ENCODE data around the gene SLC12A3. TPM values are rescaled to one million over a fixed set of nuclear protein-coding genes. Genes with fewer than 3 reads are reported as not detected.
A peak's percentile ranks its signal among the peaks of the same experiment; 100 is the strongest.

SLC12A3 gene
- total RNA-seq, 1 donor from 2014 or later = not detected

DNA sequence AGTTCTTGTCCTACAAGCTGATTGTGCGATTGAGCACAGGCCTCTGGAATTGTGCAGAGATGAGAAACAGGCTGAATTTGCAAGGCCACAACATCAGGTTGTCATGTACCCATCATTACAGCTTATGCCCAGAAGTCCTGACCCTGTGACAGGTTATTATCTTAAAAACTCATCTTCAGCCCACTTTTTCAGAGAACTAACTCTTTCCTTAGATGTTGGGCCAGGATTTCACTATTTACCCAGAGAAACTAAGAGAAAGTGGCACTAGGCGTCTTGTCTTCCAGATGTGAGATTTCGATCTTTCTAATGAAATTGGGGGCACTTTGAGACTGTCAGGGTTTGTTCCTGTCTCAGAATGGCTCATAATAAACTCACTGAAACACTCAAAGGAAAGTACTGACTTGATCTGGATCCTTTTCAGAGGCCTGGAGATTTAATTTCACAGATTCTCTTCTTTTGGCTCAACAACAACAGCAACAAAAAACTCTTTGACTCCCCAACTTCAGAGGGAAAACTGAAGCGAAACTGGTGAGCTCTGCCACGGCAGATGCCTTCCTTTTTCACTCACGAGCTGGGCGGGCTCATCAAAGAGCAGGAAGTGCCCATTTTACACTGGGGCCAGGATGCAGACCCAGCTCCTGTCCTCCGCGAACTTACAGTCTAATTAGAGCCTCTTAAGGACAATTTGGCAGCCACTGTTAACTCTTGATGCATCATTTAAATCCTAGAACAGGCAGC lies 17.7 kb upstream of the SLC12A3 start:
- DNase-seq (ENCODE audit: extremely low read depth, low read depth, low spot score) = no peak

DNA sequence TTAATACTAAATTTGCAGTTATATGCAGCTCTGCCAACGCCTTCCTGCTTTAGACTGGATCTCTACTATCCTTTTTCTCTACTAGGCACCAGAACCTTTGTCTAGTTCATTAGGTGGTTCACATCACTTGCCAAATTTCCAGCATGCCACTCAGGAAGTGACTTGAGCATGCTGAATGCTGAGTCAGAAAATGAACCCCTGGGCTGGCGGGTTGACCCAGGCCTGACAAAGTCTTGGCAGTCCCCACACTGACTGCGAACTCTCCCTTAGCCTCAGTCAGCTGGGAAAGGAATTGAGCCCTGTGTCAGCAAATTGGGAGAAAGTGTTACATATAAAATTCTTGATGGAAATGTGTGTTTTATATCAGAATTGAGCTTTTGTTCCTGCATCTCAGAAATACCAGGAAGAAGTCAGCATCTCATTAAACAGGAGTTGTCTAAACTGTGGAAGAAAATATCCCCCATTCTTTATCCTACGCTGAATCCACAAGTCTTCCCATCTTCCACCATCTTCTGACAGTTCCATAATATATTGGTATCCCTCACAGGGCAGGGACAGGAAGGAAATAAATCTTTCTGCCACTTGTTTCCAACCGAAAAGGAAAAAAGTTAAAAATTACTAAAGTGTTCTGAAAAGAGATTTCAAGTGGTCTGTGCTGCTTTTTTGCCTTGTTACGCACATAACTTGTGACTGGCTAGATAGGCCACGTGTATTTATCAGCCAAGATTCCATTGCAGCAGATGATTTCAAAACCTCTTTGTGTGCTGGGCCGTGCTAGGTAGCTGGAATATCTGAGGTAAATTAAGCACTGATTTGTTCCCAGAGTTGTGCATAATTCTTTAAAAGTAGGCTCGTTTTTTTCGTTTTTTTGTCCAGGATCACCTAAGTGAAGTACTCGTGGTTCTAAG lies 16.7 kb upstream of the SLC12A3 start:
- peak; percentile 34 for DNase-seq (ENCODE audit: extremely low read depth, low read depth, low spot score)

DNA sequence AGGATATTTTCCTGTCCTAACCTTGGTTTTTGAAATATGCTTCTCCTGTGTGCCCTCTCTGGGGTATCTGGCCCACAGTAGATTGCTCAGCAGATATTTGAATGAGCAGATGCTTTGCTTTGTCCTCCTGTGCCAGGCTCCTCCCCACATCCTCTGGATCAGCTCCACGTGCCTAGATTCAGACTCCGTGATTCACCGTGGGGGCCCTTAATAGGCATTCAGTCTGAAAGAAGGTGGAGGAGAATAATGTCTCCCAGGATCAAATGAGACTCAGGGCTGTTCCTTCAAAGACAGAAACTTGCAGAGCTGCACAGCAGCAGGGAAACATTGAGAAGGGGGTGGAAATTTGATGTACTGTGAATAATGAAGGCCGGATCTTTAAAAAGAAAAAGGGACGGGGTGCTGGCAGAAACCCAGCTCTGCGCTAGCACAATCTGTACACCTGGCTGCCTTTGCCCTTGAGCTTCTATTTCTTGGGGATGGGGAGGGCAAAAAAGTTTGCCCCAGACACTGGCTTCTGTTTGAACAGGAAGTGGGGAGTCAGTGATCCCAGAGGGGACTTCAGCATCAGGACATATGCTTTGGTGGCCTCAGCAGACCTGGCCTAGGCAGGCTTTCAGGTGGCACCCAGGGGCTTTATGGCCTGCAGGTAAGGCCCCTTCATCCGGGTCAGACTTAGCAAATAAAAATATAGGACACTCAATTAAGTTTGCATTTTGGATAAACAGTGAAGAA lies 15.9 kb upstream of the SLC12A3 start:
- no peak for DNase-seq (ENCODE audit: extremely low read depth, low read depth, low spot score)

DNA sequence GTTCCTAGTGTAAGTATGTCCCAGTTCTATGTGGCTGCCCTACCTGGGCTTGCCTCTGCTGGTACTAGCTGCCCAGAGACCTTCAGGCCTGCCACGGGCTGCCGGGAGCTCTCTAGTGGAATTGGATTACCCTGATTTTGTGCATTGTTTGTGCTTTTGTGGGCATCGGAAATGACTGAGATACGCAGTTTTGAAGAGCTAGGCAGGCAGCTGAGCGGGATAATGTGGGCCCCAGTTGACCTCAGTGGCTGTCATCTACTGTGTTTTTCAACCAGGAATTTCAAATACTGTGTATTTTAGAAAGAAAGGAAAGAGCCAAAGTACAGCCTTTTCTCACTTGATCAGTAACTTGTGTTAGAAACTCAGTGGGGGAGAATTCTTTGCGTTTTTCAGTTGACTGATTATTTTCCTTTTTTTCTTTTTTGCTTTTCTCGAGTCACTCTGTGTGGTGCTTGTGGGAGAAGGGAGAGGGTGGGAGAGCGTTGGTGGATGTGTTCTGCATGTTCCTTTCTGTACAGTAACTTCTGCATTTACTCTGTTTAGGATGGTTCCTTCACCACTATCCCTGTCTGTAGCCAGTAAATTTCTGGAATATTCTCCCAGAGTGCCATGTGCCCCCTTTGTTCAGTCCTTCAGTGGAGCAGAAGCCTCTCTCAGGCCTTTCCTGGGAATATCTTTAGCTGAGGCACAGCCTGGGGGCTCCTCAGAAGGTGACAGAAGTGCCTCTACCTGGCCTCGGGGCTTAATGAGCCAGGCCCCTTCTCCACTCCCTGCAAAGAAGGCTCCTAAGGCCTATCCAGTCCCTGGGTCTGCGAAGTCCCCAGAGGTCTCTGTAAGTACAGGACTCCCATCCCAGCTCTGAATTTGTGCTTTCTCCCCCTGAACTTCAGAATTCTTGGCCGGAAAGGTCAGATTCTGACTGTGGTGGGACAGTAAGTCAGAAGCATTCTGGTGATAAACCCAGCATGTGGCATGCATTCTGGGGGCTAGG lies 15.0 kb upstream of the SLC12A3 start:
- no peak for DNase-seq (ENCODE audit: extremely low read depth, low read depth, low spot score)

DNA sequence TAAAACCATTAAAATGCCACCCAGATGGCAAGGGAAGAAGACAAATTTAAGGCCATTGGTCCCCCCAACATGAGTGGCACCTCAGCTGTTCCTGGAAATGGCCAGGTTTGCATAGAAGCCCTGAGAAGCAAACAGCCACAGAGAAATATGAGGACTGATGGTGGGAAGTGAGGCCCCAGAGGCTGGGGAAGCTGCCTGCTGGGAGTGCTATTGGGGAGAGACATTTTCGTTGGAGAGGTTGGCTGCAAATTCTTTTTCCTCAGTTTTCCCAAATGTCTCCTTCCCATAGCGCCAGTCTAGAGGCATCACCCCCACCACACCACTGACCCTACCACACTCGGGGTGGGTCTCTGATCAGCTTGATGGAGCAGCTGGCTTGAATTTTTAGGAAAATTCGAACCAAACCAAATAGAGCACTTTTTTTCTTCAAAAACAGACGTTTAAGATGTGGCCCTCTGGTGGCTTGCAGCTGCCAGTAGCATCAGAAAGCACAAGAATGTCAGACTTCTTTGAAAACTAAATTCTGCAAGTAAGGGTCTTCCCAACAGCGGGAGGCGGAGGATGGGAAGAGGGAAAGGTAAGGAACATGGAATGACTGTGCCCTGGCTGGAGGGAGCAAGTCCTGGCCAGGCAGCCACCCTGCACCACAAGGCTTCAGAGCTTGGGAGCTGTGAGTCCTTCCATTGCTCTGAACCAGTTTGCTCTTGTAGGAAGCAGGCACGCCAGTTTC lies 13.2 kb upstream of the SLC12A3 start:
- no peak for DNase-seq (ENCODE audit: extremely low read depth, low read depth, low spot score)

DNA sequence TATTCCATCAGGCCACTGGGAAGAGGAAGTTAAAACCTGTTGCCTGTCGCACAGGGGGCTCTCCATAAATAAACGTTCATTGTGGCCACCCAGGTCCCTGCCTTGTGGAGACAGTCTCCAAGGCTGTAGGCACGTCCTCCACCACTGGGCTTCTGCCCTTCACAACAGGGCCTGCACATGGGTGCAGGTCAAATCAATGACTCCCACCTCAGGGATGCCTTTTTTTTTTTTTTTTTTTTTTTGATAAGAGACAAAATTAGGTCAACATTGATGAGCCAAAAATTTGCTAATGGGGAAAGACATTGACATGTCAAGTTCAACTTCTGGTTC lies 12.6 kb upstream of the SLC12A3 start:
- DNase-seq (ENCODE audit: extremely low read depth, low read depth, low spot score) = no peak

DNA sequence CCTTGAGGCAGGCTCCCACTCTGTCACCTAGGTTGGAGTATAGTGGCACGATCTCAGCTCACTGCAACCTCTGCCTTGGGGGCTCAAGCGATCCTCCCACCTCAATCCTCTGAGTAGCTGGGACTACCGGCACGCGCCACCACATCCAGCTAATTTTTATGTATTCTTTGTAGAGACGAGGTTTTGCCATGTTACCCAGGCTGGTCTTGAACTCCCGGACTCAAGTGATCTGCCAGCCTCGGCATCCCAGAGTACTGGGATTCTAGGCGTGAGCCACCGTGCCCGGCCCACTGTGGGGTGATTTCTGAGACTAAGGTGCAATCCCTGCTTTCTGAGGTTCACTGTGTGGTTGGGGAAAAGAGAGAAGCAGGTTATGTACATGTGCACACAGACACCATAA lies 12.0 kb upstream of the SLC12A3 start:
- no peak for DNase-seq (ENCODE audit: extremely low read depth, low read depth, low spot score)

DNA sequence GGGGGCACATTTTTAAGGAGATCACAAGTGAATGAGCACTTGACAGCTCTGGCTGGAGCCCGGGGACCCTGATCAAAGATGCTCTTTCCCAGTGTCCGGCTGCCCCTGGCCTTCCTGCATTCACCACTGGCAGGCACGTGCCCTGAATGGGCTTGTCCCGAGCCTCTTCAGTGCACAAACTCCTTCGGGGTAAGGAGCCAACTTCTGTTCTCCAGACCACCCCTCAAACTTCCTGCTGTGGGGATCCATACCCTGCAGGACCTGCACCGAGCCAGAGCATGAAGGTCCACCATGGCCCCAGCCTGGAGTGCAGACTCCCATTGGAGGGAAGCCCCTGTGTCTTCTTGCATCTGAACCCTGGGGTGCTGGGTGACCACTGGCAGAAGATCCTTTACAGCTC lies 9.8 kb upstream of the SLC12A3 start:
- DNase-seq (ENCODE audit: extremely low read depth, low read depth, low spot score) = no peak

DNA sequence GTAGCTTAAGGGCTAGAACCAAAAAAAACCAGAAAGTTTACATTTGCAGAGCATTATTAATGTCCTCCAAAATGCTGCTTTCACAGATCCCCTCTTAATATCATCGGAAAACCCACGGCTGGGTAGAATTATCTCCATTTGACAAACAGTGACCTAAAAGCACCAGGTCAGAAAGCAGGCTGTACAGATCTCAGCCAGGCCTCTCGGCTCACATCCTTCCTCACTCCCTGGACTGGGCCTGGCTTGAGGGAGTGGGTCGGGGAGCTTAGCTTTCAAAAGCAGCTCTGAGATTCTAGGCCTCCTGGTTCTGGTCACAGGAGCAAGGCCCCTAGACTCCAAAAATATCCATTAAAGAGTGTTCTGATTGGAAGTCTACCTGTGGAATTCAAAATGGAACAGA lies 9.1 kb upstream of the SLC12A3 start:
- no peak for DNase-seq (ENCODE audit: extremely low read depth, low read depth, low spot score)

DNA sequence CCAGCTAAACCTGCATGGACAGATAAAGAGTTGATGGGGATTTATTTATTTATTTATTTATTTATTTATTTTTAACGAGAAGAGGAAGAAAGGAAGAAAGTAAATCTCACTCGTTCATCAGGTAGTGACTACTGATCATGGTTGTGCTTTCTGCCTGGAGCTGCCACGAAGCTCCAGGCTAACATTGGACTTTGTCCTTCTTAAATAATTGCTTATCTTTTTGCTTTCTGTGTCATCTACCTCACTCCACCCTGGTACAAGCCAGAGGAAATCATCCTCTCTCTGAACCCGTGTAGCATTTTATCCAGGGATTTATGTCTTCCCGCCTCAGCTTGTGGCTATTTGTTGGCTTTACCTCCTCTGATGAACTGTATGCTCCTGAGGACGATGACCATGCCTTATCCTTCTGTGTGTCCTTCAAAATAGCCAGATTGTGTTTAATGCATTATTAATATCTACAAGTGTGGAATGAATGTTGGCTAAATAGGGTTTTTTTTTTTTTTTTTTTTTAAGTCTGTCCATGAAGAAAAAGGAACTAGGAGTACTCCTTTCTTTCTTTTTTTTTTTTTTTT lies 8.0 kb upstream of the SLC12A3 start:
- no peak for DNase-seq (ENCODE audit: extremely low read depth, low read depth, low spot score)

DNA sequence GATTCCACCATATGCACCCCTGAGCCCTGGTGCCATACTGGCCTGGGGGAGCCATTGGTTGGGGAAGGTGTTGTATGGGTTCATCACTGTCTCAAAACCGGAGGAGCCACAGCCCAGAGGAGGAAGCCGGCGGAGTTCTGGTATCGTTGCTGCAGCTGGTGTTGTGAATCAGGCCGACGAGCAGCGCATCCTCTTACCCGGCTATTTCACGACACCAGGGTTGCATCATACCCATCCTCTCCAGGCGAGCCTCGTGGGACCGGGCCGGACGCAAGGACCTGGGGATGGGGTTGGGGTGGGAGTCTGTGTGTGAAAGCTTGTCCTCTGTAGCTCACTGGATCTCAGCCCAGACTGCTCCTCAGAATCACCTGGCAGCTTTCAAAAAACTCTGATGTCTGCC lies 6.6 kb upstream of the SLC12A3 start:
- no peak for DNase-seq (ENCODE audit: extremely low read depth, low read depth, low spot score)

DNA sequence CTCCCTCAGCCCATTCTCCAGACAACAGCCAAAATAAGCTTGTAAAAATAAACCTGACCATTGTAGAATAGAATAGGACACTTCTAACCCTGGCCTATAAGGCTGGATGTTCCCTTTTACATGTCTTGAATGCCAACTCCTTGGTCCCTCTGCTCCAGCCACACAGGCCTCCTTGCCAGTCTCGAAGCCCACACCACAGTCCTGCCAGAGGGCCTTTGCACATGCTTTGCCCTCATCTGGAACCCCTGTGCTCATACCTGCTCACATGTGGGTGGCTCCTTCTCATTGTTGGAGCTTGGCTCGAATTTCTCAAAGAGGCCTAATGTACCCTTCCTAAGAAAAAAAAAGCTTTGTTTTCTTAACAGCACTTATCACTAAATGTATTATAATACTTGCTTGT lies 5.4 kb upstream of the SLC12A3 start:
- no peak for DNase-seq (ENCODE audit: extremely low read depth, low read depth, low spot score)

DNA sequence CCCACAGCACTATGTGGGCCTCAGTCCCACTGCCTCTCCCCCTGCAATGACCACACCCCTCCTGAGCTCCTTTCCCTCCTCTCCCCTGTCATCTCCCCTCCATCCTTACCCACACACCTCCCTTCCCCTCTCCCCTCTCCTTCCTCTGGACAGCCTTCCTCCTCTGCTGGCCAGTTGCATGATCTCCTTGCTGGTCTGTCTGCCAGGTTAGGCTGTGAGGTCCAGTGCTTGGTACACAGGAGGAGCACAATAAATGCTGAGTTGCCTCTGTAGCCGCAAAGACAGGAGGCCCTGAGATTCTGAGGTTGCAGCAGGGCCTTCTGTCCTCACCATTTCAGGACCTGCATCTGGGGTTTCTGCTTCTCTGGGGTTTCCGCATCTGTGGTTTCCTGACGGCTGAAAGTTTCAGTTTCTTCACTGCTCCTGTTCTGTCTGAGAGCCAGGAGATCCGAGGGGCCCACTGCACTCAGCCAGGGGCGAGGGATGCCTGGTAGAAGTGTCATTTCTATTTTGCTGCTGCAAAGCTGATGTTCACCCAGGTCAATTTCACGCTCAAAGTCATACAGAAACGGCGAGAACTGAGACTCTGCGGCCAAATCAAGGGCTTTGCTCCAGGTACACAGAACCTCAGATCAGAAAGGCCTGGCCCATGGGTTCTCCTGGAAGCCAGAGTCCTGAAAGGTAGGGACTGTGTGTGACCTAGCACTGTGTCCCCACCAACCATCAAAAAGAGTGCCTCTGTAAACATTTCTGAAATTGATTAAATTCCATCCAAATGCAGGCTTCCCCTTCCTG lies 4.6 kb upstream of the SLC12A3 start:
- DNase-seq (ENCODE audit: extremely low read depth, low read depth, low spot score) = no peak

DNA sequence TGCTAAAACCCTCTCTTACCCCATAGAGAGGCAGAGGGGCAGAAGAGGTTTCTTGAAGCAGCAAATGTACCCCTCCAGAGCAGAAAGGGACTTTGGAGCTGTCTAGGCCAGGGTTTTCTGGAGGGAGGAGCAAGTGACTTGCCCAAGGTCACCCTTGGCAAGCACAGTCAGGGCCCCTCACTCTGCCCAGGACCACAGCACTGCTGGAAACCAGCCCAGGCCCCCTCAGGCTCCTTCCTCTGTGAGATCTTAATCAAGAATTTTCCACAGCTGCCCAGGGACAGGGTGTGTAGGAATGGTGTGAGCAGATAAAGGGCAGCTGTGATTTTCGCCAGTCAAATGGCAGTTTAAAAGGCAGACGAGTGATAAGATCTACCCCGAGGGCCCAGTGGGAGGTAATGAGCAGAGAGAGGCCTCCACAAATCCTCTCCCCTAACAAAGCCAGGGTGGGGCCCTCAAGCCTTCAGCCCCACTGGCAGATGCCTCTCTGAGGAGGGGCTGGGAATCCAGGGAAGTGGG lies 3.9 kb upstream of the SLC12A3 start:
- DNase-seq (ENCODE audit: extremely low read depth, low read depth, low spot score) = no peak

DNA sequence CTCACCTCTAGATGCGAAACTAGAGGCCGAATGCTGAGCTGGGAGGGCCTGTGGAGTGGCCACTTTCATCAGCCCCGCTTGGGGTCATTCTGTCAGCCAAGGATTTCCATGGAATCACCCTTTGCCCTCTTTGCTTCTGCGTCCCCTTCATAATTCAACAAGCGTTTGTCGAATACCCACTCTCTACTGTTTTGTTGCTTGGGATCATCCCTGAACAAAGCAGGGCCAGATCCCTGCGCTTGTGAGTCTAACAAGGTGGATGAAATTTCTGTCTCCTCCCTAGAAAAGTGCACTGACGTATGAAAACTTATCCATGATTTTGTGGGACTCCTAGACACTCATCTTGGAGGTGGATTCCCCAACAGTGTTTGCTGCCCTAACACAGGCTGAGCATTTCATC lies 3.3 kb upstream of the SLC12A3 start:
- no peak for DNase-seq (ENCODE audit: extremely low read depth, low read depth, low spot score)

DNA sequence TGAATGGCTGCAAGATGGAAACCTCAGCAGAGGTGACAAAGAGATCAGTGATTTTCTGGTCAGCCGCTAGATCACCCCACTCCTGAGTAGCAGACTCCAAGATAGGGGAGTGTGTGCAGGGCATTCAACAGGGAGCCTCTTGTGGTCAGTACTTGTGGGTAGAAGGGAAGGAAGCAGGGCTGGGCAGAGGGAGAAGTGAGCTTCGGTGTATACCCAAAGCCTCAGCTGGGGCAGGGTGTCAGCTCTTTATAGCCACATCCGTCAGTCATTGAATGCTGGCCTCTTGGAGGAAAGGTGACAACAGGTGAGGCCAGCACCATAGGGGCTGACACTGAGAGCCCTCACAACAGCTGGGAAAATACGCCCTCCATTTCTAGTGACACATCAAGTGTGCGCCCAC lies 2.2 kb upstream of the SLC12A3 start:
- no peak for DNase-seq (ENCODE audit: extremely low read depth, low read depth, low spot score)

DNA sequence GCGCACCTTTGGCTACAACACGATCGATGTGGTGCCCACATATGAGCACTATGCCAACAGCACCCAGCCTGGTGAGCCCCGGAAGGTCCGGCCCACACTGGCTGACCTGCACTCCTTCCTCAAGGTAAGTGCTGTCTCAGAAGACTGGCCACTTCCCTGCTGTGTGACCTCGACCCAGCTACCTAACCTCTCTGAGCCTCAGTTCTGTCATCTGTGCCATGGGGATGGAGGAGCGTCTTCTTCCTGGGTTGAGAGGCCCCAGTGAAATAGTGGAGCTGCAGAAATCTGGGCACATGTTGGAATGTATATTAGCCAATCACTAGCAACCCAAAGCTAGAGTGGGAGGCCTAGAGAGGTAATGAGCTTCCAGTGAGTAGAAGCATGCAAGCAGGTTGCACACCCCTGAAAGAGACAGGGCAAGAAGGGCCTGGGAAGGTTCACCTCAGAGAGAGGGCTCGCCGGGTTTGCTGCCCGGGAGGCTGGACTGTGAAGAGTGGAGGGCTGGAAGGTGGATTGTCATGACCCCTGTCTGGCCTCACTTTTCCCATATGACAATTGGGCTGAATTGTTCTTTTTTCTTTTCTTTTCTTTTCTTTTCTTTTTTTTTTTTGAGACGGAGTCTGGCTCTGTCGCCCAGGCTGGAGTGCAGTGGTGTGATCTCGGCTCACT lies 521 bp downstream of the SLC12A3 start:
- DNase-seq (ENCODE audit: extremely low read depth, low read depth, low spot score) = no peak
